SIG-M5 treated with dmso at 0.1 percent for 504 hours (cell line): ENCODE data around the gene EIF4G1.

Source experiments
- DNase-seq: peaks from one replicate; lab custom pipeline; 2025; ENCODE audit not compliant: unreplicated experiment; lab: John Stamatoyannopoulos, UW

Gene EIF4G1

GRCh38 chr3:184382326-184383032 is 68.1 kb downstream of the EIF4G1 start:
- no peak for DNase-seq

- no peak for DNase-seq
Measured at GRCh38 chr3:184383033-184383740, 68.8 kb downstream of the EIF4G1 start.

GRCh38 chr3:184384342-184384741 is 69.9 kb downstream of the EIF4G1 start:
- no peak for DNase-seq
